Neural cell (in vitro differentiated cells): ENCODE results near the gene SMTNL2. TPM values are rescaled to one million over a fixed set of nuclear protein-coding genes. Genes with fewer than 3 reads are reported as not detected.

Experiments used
- H2AFZ ChIP-seq: fragments of 200-600, 300-800 bp; sonication (generic), shearing (Covaris generic); 2 replicates; pipeline ENCODE4 v1.6.0; 2014; ENCODE audit warnings: low read depth, mild to moderate bottlenecking, antibody characterized with exemption, low read length, moderate library complexity
- H3F3A ChIP-seq: fragments of 200-600 bp; shearing (Covaris generic); 2 replicates; pipeline ENCODE4 v1.6.1; 2016; ENCODE audit warnings: mild to moderate bottlenecking, moderate library complexity, mixed read lengths, antibody characterized with exemption, low read length; ENCODE audit not compliant: insufficient read depth, poor library complexity, severe bottlenecking
- H3K27ac ChIP-seq: fragments of 200-600, 300-800 bp; sonication (generic), shearing (Covaris generic); 2 replicates; pipeline ENCODE4 v1.5.1; 2014; ENCODE audit warnings: mild to moderate bottlenecking, low read length, moderate library complexity
- H3K27me3 ChIP-seq: fragments of 300-800, 200-600 bp; sonication (generic), shearing (Covaris generic); 2 replicates; pipeline ENCODE4 v1.6.0; 2014; ENCODE audit warnings: mild to moderate bottlenecking, low read depth, low read length, moderate library complexity; ENCODE audit not compliant: insufficient read depth
- H3K36me3 ChIP-seq: fragments of 300-800, 200-600 bp; sonication (generic), shearing (Covaris generic); 2 replicates; pipeline ENCODE4 v1.5.1; 2014; ENCODE audit warnings: mild to moderate bottlenecking, antibody characterized with exemption, low read length, moderate library complexity; ENCODE audit not compliant: insufficient read depth
- H3K4me2 ChIP-seq: fragments of 300-800, 200-600 bp; sonication (generic), shearing (Covaris generic); 2 replicates; pipeline ENCODE4 v1.6.0; 2014; ENCODE audit warnings: mild to moderate bottlenecking, low read length
- H3K4me3 ChIP-seq: fragments of 300-800, 200-600 bp; sonication (generic), shearing (Covaris generic); 2 replicates; pipeline ENCODE4 v1.5.1; 2014; ENCODE audit warnings: mild to moderate bottlenecking, low read length, moderate library complexity
- H3K79me2 ChIP-seq: fragments of 200-600 bp; shearing (Covaris generic); replicated peaks from 2 replicates; pipeline ENCODE4 v1.6.0; 2014; ENCODE audit warnings: mild to moderate bottlenecking, low read length, moderate library complexity; ENCODE audit not compliant: insufficient read depth
- H3K9ac ChIP-seq: fragments of 300-800, 200-600 bp; sonication (generic), shearing (Covaris generic); 2 replicates; pipeline ENCODE4 v1.6.1; 2016; ENCODE audit warnings: mild to moderate bottlenecking, low read length, mixed read lengths
- H3K9me2 ChIP-seq: fragments of 200-600 bp; shearing (Covaris generic); 2 replicates; pipeline ENCODE4 v1.6.1; 2016; ENCODE audit warnings: mild to moderate bottlenecking, low read length, mixed read lengths; ENCODE audit not compliant: insufficient read depth
- H3K9me3 ChIP-seq: fragments of 200-600, 300-800 bp; sonication (generic), shearing (Covaris generic); 2 replicates; pipeline ENCODE4 v1.6.1; 2016; ENCODE audit warnings: mild to moderate bottlenecking, mixed run types, low read length, moderate library complexity, mixed read lengths
- H4K20me1 ChIP-seq: fragments of 200-600 bp; shearing (Covaris generic); 2 replicates; pipeline ENCODE4 v1.6.1; 2016; ENCODE audit warnings: mild to moderate bottlenecking, mixed run types; ENCODE audit not compliant: insufficient read depth
- CTCF ChIP-seq: fragments of 450-650 bp; IDR thresholded peaks from 2 replicates; pipeline ENCODE4 v1.5.1; 2014; ENCODE audit warnings: antibody characterized with exemption, mild to moderate bottlenecking, moderate library complexity; ENCODE audit not compliant: poor library complexity, severe bottlenecking
- MXI1 ChIP-seq: fragments of 450-650 bp; conservative IDR thresholded peaks from 2 replicates; pipeline ENCODE4 v1.6.1; 2014; ENCODE audit warnings: antibody characterized with exemption, mild to moderate bottlenecking; ENCODE audit not compliant: poor library complexity, severe bottlenecking
- RAD21 ChIP-seq: fragments of 450-650 bp; conservative IDR thresholded peaks from 2 replicates; pipeline ENCODE4 v1.6.1; 2014; ENCODE audit warnings: antibody characterized with exemption, mild to moderate bottlenecking, moderate library complexity
- REST ChIP-seq: IDR thresholded peaks from 2 replicates; pipeline ENCODE4 v1.6.1; 2012; ENCODE audit warnings: borderline replicate concordance
- SMC3 ChIP-seq: fragments of 450-650 bp; conservative IDR thresholded peaks from 2 replicates; pipeline ENCODE4 v1.6.1; 2014; ENCODE audit warnings: antibody characterized with exemption, mild to moderate bottlenecking, moderate library complexity; ENCODE audit not compliant: poor library complexity
- TAF1 ChIP-seq: IDR thresholded peaks from 2 replicates; pipeline ENCODE4 v1.6.1; 2012; ENCODE audit warnings: low read depth
- polyA plus RNA-seq: library from polyadenylated mRNA; depleted of rRNA; stranded (reverse); fragments of >200 nt; gene quantifications from 2 replicates; pipeline ENCODE4 v1.2.3, GENCODE V29; 2014

SMTNL2 gene
- polyA plus RNA-seq, 1 donor from 2014 or later, result 0.81 TPM

- no peaks in the 10 kb centered on the region for H3K9me2 ChIP-seq
- H3K27ac ChIP-seq, result no peak overlapping the region
- no peaks in the 10 kb centered on the region for H3F3A ChIP-seq
- TF ChIP-seq SMC3 (no peak), CTCF (no peak), TAF1 (no peak), MXI1 (no peak), RAD21 (no peak)
- H3K9me3 ChIP-seq, result no peaks in the 10 kb centered on the region
- no peak overlapping the region for H2AFZ ChIP-seq
- H3K79me2 ChIP-seq, result no peaks in the 10 kb centered on the region
- no peak overlapping the region for H3K9ac ChIP-seq
- no peaks in the 10 kb centered on the region for H4K20me1 ChIP-seq
- H3K27me3 ChIP-seq, result no peaks in the 10 kb centered on the region
- no peak overlapping the region for H3K4me3 ChIP-seq
- H3K4me2 ChIP-seq, result no peak overlapping the region
- H3K36me3 ChIP-seq, result no peaks in the 10 kb centered on the region
Observed at GRCh38 chr17:4536742-4537411, 47.5 kb upstream of the SMTNL2 start.

GRCh38 chr17:4537451-4538235, 46.7 kb upstream of the SMTNL2 start:
- H3K4me2 ChIP-seq, result no peak overlapping the region
- no peak overlapping the region for H3K9ac ChIP-seq
- H3F3A ChIP-seq, result no peaks in the 10 kb centered on the region
- H3K27ac ChIP-seq, result no peak overlapping the region
- no peaks in the 10 kb centered on the region for H3K79me2 ChIP-seq
- H3K36me3 ChIP-seq, result no peaks in the 10 kb centered on the region
- H3K9me2 ChIP-seq, result no peaks in the 10 kb centered on the region
- no peak overlapping the region for H2AFZ ChIP-seq
- no peaks in the 10 kb centered on the region for H3K27me3 ChIP-seq
- no peaks in the 10 kb centered on the region for H4K20me1 ChIP-seq
- TF ChIP-seq SMC3 (no peak), MXI1 (no peak), TAF1 (no peak), REST (no peak)
- no peak overlapping the region for H3K4me3 ChIP-seq
- H3K9me3 ChIP-seq, result no peaks in the 10 kb centered on the region
